HL-60/S4 treated with phorbol 12-myristate 13-acetate at 8.2 ng/mL for 4 days and 3 days (cell line): ENCODE measurements around the gene GLT1D1.

Experiments used
- in situ Hi-C: fragments of 300-500 bp; cut with MboI; formaldehyde crosslinking; loops from 2 replicates; pipeline ENCODE4 v1.15.0; 2022; ENCODE audit warnings: low sequenced_read_pairs

Gene GLT1D1

GRCh38 chr12:128853600-128854197, 421 bp downstream of the GLT1D1 start:
- in situ Hi-C loops, result no loop called here

DNA sequence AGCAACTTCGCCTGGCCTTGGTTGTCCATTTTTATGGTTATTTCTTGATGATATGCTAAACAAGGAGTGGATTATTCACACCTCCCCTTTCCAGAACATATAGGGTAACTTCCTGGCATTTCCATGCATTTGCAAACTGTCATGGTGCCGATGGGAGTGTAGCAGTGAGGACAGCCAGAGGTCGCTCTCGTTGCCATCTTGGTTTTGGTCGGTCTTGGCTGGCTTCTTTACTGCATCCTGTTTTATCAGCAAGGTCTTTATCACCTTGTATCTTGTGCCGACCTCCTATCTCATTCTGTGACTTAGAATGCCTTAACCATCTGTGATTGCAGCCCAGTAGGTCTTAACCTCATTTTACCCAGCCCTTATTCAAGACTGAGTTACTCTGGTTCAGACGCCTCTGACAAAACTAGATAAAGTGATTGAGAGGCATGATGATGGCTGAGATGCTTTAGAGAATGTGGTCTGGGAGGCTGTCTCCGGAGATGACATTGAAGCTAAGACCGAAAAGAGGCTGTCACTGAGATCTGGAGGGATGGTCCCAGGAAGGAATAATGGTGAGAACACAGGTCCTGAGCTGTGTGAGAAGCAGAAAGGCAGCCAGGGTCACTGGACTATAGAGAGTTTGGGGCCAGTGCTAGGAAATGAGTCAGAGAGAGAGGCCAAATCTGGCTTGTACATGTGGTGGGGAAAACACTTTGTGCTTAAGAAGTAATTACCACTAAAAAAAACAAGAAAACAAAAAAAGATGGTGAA, 2.9 kb downstream of the GLT1D1 start:
- in situ Hi-C loops, result no loop called here

- in situ Hi-C loops, result no loop called here
Measured at GRCh38 chr12:128856791-128857078, 3.5 kb downstream of the GLT1D1 start.

GRCh38 chr12:128857133-128857763, 4.0 kb downstream of the GLT1D1 start:
- in situ Hi-C loops, result no loop called here

DNA sequence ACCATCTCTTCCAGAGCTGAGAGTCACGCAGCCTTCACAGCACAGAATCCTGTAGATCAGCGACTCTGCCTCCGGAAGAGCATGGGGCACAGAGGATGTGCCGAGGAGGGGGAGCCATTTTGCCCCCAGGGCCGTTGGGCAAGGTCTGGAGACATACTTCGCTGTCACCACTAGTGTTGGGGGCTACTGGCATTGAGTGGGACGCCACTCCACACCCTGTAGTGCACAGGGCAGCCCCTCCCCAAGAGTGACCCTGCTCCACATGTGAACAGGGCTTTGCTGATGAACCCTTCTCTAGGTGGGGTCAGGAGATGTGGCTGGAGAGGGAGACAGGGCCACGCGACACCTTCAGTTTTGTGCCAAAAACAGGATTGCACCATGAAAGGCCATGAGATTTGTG, 6.0 kb downstream of the GLT1D1 start:
- in situ Hi-C loops, result no loop called here

DNA sequence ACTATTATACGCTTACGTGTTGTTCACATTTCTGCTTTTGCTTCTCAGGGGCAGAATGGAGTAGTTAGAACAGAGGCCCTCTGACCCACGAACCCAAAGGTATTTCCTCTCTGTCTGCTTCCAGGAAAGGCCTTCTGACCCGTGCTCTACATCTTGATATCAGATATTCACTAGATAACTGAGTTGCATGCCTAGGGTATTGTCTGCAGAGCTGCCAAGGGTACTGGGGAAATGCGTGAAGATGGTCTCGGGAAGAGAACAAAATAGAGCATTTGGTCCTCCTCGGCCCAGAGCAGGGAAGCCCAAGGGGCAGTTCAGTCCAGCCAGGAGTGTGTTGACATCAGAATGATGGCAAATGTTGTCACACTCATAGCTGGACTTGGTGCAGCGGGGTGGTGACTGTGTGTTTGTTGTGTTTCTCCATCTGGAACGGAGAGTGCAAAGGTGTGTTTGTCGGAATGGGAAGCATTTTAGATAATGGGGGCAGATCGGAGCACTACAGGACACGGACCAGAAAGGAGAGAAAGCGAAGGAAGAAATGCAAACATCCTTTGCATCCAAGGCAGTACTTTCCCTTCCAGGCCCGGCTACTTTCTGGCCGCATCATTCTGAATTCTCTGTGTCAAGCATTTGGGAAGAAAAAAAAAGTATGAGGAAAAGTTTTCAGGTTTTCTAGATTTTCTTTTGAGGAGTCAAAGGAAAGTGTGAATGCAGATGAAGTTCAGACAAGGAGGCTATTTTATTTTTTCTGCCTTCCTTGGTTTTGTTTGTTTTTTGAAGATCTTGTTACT, 8.1 kb downstream of the GLT1D1 start:
- in situ Hi-C loops, result no loop called here

GRCh38 chr12:128863957-128864356, 10.7 kb downstream of the GLT1D1 start:
- in situ Hi-C loops, result no loop called here

DNA sequence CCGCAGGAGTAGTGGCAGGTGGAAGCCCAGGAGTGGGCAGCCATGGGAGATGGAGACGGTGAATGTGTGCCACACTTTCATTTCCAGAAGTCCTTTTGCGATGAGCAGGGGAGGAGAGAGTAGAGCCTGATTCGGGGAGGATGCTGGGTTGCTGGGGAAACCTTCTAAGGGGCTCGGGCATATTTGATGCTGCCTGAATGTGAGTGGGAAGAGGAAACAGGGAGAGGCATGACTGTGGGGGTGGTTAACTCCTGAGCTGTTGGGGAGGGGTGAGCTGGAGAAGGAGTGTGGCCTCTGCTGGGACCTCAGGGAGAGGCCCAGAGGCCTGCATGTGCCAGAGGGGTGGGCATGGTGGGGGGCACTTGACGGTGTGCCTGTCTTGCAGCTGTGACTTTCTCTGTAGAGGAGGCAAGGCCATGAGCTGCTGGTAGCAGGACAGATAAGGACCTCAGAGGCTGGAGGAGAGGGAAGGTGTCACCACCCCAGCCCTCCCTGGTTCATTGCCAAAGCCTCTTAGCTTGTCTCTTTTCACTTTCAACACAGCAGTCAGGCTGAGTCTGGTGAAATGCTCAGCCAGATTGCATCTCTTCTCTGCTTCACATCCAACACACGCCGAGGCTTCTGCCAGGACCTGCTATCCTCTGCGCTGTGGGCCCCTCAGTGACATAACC, 11.4 kb downstream of the GLT1D1 start:
- in situ Hi-C loops, result no loop called here

- in situ Hi-C loops, result no loop called here
Measured at GRCh38 chr12:128867466-128867865, 14.2 kb downstream of the GLT1D1 start.

GRCh38 chr12:128871516-128871892, 18.2 kb downstream of the GLT1D1 start:
- in situ Hi-C loops, result no loop called here

DNA sequence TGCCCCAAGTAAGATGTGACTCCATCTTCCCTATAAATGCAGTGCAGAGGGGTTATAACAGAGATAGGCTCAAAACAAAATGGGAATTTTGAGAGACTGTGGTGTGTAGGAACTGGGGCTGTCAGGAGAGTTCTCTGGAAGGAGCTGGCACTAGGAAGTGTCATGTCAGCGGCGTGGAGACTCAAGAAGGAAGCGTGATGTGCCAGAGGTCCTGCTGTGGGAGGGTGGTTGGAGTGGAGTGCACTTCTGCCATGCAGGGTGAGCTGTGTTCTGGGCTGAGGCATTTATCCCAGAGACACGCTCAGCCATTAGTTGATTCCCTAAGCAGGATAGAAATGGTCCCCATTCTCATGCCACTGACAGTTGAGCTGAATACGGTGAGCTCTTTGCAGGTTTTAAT, 19.0 kb downstream of the GLT1D1 start:
- in situ Hi-C loops, result no loop called here

GRCh38 chr12:128876559-128876958, 23.3 kb downstream of the GLT1D1 start:
- in situ Hi-C loops, result no loop called here

GRCh38 chr12:128879898-128880764, 26.9 kb downstream of the GLT1D1 start:
- in situ Hi-C loops, result no loop called here

- in situ Hi-C loops, result no loop called here
Measured at GRCh38 chr12:128891856-128892255, 38.6 kb downstream of the GLT1D1 start.

DNA sequence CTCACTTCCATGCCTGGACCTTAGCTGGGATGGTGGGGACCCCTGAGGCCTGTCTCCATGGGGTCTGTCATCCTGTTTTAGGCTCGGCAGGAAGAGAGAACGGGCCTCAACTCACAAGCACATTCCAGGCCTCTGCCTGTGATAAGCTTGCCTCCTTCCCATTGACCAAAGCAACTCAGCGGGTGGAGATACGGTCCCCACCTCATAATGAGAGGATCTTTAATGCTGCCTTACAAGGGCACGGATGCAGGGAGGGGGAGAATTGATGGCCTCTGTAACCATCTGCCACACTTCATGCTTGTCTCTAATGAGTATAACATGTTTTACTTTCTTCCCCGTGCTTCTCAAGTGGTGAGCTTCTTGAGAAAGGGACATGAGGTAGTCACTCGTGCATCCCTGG, 50.0 kb downstream of the GLT1D1 start:
- in situ Hi-C loops, result no loop called here

DNA sequence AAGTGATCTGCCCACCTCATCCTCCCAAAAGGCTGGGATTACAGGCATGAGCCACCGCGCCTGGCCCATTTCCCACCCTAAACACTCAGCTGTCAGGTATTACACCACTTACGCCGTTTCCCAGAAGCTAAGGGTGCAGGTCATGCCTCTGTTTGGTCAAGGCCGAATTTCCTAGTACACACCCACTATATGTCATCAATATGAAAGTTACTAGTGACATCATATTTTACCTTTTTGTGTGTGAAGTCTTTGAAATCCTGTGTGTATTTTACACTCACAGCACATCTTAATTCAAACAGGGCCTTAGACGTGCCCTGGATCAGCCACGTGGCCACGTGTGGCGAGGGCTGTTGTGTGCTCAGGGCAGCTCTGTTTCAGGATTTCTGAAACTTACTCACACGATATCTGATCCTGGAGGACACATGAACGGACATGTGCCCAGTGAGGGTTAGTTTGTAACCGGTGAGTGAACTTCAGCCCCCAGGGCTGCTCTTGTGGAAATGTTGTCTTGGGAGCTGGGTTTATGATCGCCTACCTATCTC, 51.8 kb downstream of the GLT1D1 start:
- in situ Hi-C loops, result no loop called here

GRCh38 chr12:128906485-128907137, 53.3 kb downstream of the GLT1D1 start:
- in situ Hi-C loops, result no loop called here

DNA sequence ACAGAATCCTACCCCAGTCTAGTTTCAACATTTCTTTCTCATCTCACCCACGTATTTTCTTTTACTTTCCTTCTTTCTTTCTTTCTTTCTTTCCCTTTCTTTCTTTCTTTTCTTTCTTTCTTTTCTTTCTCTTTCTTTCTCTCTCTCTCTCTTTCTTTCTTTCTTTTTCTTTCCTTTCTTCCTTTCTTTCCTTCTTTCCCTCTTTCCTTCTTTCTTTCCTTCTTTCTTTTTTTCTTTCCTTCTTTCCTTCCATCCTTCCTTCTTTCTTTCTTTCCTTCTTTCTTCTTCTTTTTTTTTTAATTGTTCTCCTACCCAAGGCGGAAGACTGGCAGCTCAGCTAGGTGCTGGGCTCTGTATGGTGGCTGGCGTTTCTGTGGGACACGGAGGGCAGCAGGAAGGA, 55.0 kb downstream of the GLT1D1 start:
- in situ Hi-C loops, result no loop called here

GRCh38 chr12:128909653-128910052, 56.4 kb downstream of the GLT1D1 start:
- in situ Hi-C loops, result no loop called here
